Cerebellar cortex (tissue), 1 donor: ENCODE measurements around the gene MRPS12.

ENCODE experiments used
- DNase-seq: peaks from one replicate; pipeline ENCODE4 v3.0.0-alpha.2; 2015; ENCODE audit warnings: low spot score

The MRPS12 gene

DNA sequence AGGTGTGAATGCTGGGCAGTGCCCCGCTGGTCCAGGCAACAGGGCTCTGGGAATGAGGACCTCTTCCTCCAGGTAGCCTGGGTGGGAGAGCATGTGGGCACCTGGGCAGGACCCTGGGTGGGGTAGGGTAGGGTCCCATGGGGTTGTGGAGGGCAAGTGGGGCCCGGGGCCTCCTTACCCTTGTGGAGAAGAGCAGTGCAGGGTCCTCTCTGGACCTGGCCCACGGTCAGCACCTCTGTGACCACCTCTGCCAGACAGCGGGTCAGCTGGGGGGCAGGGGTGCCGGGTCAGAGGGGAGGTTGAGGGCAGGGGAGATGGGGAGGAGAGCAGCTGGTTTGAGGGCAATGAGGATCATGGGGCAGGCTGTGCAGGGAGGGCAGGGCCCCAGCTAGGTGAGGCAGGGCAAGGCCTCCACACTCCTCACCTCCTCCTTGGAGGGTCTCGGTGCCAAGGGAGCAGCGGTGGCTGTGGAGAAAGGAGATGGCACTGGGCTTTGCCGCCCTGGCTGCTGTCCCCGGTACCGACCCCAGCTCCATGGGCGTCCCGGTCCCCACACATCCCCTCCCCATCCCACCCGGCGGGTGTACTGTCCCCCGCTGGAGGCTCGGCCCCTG, 19.2 kb upstream of the MRPS12 start:
- no peak for DNase-seq

GRCh38 chr19:38912600-38913514, 17.9 kb upstream of the MRPS12 start:
- no peak for DNase-seq

DNA sequence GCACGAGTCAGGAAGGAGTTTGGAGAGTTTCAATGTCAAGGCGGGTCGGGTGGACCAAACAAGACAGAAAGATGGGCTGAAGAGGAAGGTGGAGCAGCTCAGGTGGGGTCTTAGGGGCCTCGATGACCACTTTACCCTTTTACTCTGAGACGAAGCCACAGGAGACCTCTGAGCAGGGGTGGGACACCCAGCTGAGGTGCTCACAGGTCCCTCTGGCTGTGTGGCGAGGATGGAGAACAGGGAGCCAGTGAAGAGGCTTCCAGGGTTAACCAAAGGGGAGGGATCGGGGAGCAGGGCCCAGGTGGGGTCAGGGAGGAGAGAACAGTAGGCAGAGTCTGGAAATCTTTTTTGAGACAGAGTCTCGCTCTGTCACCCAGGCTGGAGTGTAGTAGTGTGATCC, 16.8 kb upstream of the MRPS12 start:
- DNase-seq: no peak

DNA sequence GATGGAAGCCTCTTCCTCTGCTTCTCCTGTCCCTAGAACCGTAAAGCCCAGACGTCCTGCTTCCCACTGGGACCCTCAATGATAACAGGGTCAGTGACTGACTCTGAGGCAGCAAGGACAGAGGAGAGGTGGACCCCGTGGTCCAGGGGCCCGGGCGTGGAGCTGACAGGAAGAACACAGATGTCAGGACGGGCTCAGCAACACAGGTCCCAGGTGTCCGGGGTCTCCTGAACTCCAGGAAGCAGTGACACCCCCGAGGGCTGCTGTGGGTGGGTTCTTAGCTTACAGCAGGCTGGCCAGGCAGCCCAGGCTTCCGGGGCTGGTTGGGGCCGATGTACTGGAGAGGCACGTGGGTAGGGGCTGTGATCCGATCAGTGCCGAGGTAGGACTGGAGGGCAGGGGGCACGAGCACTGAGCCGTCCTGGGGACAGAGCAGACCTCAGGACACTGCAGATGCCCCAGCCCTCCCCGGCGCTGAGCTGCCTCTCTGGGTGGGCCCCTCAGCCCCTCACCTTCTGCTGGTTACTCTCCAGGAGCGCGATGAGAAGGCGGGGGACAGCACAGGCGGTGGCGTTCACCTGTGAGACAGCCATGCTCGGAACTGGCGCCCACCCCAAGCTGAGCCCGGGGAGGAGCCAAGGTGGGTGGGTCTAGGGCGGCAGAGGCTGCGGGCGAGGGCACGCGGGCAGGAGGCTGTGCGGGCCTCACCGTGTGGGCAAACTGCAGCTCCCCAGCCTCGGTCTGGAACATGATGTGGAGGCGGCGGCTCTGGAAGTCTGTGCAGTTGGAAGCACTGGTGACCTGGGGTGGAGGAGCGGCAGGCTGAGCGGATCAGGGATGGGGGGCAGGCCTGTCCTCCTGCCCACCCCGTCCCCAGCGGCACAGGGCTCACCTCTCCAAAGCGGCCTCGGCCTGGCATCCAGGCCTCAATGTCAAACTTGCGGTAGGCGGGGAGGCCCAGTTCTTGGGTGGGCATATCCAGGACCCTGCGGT, 15.1 kb upstream of the MRPS12 start:
- no peak for DNase-seq

DNA sequence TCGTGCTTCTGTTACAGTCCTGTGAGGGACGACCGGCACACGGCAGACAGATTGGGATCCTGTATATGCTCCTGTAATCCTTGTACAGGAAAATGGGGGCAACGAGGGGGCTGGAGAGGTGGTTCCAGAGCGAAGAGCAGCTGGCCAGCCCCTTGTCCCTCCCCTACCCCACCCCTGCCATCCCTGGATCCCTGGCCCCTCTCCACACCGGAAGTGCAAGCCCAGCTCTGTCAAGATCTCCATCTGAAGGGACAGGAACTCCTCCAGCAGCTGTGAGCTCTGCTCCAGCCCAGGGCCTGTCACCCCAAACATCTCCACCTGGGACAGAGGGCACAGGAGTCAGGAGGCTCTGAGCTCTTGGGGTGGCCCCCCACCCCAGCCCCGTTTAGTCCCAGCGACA, 13.2 kb upstream of the MRPS12 start:
- DNase-seq: no peak

- peak; percentile 37 for DNase-seq
Measured at GRCh38 chr19:38917921-38918491, 12.7 kb upstream of the MRPS12 start.

GRCh38 chr19:38918526-38918925, 12.2 kb upstream of the MRPS12 start:
- no peak for DNase-seq

- DNase-seq: no peak
Measured at GRCh38 chr19:38919837-38920601, 10.7 kb upstream of the MRPS12 start.

- DNase-seq: no peak
Measured at GRCh38 chr19:38920602-38921419, 9.9 kb upstream of the MRPS12 start.

DNA sequence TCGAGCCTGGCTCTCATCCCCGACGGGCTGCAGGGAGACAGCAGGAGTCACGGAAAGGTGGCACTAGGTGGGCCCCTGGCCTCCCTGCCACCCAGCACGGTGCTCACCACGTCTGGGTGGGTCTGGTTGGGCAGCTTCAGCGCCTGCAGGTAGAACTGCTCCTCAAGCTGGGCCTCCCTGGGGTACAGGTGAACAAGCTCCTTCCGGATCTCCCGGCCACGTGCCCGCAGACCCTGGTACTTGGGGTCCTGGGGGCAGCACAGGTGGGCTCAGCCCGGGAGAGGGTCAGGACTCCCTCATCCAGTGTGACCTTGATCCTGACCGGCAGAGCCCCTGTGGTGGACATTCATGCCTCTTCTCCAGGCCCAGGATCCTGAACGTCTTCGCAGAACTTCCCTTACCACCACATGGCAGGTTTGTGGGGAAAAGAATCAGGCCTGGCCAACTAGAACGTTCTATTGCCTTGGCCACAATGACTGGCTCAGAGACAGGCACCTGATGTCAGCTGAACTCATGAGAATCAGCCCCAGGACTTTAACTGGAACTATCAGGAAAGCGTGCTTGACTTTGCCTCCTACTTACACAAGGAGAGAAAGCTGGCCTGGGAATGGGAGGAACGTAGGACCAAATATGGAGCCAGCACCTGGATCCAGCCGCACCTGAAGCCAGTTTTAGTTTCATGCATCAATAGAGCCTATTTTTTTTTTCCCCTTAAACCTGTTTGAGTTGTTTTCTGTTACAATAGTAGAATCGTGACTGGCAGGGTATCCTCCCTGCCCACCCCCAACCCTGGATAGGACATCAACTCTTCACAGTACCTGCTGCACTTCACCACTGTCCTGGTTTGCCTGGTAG, 9.1 kb upstream of the MRPS12 start:
- no peak for DNase-seq

- DNase-seq: no peak
Measured at GRCh38 chr19:38922482-38922881, 8.3 kb upstream of the MRPS12 start.

DNA sequence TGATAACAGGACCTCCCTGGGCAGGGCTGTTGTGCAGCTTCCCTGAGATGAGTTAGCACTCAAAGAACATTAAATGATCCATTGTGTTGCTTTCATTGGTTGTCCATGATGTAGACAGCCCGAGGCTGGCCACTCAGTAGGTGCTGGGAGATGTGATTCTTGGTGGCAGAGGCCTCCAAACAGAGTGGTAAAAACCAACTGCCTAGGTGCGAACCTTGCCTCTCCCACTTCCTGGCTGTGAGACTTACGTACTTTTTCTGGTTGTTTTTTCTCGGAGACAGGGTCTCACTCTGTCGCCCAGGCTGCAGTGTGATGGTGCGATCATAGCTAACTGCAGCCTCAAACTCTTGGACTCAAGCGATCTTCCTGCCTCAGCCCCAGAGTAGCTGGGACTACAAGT, 6.4 kb upstream of the MRPS12 start:
- DNase-seq: no peak

DNA sequence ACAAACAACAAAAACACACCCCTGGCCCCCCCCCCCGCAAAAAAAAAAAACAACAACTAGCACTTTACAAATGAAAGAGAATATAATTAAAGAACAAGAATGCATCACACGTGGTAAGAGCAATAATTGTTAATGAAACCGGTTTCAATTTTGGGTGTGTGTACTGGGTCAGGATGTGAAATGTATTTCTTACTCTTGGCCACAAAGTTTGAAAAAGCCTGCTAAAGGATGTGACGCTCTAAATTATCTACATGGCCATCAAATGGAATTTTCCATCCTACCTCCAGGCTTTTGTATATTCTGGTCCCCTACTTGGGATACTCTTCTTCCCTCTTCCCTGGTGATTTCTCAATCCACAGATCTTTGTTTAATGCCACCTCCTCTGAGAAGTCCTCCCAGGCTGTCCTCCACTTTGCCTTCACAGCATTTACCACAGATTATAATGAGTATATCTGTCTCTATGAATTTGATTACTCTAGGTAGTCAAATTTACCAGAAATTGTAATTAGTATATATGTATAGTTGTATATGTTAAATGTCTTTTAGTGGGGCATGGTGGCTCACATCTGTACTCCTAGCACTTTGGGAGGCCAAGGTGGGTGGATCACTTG, 2.2 kb upstream of the MRPS12 start:
- no peak for DNase-seq

- peak; percentile 93 for DNase-seq
Measured at GRCh38 chr19:38929929-38930775, 592 bp upstream of the MRPS12 start, which contains the start of gene SARS2. TSS of gene SARS2 (minus strand) at chr19:38930763. CDS start at chr19:38930736, 27 bp downstream.

- DNase-seq: no peak
Measured at GRCh38 chr19:38931521-38931793, 713 bp downstream of the MRPS12 start.

DNA sequence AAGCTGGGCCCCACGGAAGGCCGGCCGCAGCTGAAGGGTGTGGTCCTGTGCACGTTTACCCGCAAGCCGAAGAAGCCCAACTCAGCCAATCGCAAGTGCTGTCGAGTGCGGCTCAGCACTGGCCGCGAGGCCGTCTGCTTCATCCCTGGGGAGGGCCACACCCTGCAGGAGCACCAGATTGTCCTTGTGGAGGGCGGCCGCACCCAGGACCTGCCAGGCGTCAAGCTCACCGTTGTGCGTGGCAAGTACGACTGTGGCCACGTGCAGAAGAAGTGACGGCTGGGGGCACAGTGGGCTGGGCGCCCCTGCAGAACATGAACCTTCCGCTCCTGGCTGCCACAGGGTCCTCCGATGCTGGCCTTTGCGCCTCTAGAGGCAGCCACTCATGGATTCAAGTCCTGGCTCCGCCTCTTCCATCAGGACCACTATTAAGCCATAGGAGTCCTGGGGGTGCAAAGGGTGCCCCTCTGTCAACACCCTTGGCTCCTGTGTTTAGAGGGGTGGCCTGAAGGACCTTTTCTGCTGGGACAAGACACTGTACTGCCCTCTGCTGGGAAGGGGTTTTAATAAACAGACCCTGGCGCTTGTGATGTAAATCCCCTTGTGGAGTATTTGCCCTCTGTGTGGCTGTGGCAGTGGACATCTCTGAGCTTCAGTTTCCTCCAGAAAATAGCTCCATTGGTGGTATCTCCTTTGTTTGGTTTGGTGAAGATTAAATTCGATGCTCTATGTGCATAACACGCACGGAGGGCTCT, 1.9 kb downstream of the MRPS12 start:
- peak; percentile 36 for DNase-seq

DNA sequence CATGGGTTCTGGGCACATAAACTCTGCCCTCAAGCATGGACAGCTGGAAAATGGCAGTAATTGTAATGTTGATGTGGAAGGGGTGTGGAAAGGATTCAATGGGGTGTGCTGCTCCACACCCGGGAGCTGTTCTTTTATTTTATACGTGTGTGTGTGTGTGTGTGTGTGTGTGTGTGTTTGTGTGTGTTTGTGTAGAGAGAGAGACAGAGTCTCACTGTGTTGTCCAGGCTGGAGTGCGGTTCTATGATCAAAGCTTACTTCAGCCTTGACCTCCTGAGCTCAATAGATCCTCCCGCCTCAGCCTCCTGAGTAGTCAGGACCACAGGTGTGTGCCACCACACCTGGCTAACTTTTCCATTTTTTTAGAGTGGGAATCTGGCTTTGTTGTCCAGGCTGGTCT, 2.8 kb downstream of the MRPS12 start:
- no peak for DNase-seq
